Adipocyte (in vitro differentiated cells): ENCODE measurements around the gene C1QL2.

Experiments
- DNase-seq: peaks from one replicate; pipeline ENCODE4 v3.0.0-alpha.2; 2015; ENCODE audit warnings: low read depth
- H3K27me3 ChIP-seq: replicated peaks from 2 replicates; pipeline ENCODE4 v1.7.0; 2013; ENCODE audit warnings: mild to moderate bottlenecking, low read length, moderate library complexity; ENCODE audit not compliant: control insufficient read depth, insufficient read depth
- H3K36me3 ChIP-seq: 2 replicates; pipeline ENCODE4 v1.7.0; 2013; ENCODE audit warnings: low read length, mild to moderate bottlenecking, moderate library complexity; ENCODE audit not compliant: control insufficient read depth, insufficient read depth, severe bottlenecking
- H3K4me1 ChIP-seq: 2 replicates; pipeline ENCODE4 v1.7.0; 2013; ENCODE audit warnings: mild to moderate bottlenecking, low read length, moderate library complexity; ENCODE audit not compliant: control insufficient read depth, insufficient read depth
- H3K4me3 ChIP-seq: 2 replicates; pipeline ENCODE4 v1.7.0; 2013; ENCODE audit warnings: mild to moderate bottlenecking, low read length, moderate library complexity
- H3K9ac ChIP-seq: 2 replicates; pipeline ENCODE4 v1.7.0; 2013; ENCODE audit warnings: mild to moderate bottlenecking, low read length, moderate library complexity
- H3K9me3 ChIP-seq: 2 replicates; pipeline ENCODE4 v1.7.0; 2013; ENCODE audit warnings: mild to moderate bottlenecking, low read length, moderate library complexity; ENCODE audit not compliant: control insufficient read depth

The C1QL2 gene

DNA sequence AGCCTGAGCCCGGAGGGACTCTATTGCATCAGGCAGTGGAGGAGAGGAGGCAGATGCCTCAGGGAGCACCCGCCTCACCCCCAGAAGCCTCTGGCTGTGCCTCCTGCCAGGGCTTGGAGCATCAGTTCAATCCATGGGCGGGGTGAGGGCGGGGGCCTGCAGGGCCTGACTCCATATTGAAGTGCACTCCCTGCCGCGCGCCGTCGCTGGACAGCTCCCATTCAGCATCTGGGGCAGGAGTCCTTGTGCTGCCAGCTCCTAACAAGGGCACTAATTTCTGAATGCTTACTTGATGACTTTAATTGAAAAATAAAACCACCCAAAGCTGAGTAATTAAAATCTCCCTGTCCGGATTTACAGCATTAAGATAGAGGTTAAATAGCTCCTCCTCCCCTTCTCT lies 23.8 kb downstream of the C1QL2 start:
- Histone ChIP-seq H3K9me3 (peaks cover 6% of the 10 kb centered on the region), H3K27me3 (peaks cover 56% of the 10 kb centered on the region), H3K4me3 (no peak overlapping the region), H3K9ac (no peak overlapping the region), H3K36me3 (no peaks in the 10 kb centered on the region), H3K4me1 (no peaks in the 10 kb centered on the region)
- DNase-seq: no peak

DNA sequence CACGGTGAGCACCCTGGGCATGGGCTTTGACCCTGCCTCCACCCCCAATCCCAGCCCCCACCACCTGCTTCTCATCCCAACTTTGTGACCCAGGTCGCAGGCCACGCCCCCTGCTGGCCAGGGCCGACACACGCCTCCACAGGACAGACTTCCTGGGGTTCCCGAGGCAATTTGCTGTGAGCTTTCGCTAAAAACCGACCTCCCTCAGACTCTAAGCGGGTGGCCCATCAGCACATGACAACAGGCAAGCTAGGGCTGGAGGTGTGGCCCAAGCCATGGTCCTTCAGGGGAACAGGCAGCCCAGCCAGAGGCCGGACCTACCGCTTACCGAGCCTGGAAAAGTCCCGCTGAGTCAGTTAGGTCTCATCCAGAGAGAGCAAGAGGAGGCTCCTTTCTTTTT lies 31.9 kb downstream of the C1QL2 start:
- Histone ChIP-seq H3K27me3 (peaks cover 64% of the 10 kb centered on the region), H3K4me3 (no peak overlapping the region), H3K4me1 (no peaks in the 10 kb centered on the region), H3K36me3 (no peaks in the 10 kb centered on the region), H3K9me3 (no peaks in the 10 kb centered on the region), H3K9ac (no peak overlapping the region)
- no peak for DNase-seq

DNA sequence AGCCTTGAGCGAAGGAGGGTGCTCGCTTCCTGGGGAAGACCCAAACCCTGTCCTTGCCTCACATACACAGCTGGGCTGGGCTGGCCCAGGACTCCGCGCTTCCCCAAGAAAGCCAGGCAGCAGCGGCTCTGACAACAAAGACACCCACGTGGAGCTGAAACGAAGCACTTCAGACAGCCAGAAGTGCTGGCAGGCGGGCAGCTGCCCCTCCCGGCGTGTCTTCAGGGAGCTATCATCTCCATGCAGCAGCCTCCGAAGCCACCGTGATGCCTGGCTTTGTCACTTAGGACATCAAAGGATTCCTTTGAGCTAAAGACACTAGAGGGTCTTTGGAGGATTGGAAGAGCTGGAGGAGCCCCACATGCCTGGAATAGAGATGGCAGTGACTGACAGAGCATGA lies 35.2 kb downstream of the C1QL2 start:
- Histone ChIP-seq H3K9ac (no peak overlapping the region), H3K36me3 (no peaks in the 10 kb centered on the region), H3K9me3 (no peaks in the 10 kb centered on the region), H3K4me1 (no peaks in the 10 kb centered on the region), H3K4me3 (no peak overlapping the region), H3K27me3 (peaks cover 70% of the 10 kb centered on the region)
- no peak for DNase-seq

DNA sequence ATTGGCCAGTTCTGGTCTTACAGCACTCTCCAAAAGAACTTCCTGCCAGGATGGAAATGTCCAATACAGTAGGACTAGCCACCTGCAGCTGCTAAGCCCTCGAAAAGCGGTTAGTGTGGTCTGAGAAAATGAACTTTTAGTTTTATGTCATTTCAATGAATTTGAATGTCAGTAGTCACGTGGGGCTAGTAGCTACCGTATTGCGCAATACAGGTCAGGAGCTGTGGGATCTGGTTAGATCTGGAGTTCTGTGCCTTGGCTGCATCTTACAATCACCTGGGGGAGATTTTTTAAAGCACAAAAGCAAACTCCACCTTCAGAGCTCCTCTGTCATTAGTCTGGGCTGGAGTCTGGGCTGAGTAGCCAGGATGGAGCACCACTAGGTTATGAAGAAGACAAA lies 35.9 kb downstream of the C1QL2 start:
- H3K9me3 ChIP-seq: no peaks in the 10 kb centered on the region
- DNase-seq: no peak
- no peak overlapping the region for H3K9ac ChIP-seq
- no peaks in the 10 kb centered on the region for H3K4me1 ChIP-seq
- H3K27me3 ChIP-seq: peaks cover 64% of the 10 kb centered on the region
- no peak overlapping the region for H3K4me3 ChIP-seq
- no peaks in the 10 kb centered on the region for H3K36me3 ChIP-seq

DNA sequence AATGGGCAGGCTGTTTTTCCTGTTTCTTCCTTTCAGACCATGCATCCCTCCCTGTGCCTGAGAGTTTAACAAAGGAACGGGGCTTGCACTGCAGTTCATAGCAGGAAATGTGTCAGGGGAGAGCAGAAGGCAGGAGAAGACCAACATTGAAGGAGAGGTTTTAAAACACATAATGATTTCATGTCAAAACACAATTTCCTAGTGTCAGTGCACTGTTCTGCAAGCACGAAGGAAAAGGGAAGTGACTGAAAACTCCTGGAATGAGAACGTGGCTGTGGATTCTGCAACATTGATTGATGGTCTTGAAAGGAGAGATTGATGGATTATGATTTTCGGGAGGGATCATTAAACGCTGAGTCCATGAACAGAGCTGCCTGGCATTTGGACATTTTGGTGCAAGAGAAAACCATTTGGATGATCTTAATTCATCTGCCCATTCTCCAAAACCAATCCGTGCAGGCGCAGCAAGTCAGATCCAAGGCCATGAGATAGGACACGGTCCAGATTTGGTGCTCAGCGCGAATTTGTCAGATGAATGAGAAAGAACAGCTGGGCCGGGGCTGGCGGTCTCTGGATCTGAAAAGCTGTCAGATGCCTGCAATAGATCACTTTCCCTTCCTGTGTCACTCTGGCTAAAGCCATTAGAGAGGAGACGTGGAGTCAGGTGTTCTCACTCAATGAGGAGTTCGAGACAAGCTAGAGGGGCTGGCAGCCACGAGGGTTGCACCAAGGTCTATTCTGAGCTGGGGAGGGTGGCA lies 38.4 kb downstream of the C1QL2 start:
- no peak overlapping the region for H3K4me3 ChIP-seq

DNA sequence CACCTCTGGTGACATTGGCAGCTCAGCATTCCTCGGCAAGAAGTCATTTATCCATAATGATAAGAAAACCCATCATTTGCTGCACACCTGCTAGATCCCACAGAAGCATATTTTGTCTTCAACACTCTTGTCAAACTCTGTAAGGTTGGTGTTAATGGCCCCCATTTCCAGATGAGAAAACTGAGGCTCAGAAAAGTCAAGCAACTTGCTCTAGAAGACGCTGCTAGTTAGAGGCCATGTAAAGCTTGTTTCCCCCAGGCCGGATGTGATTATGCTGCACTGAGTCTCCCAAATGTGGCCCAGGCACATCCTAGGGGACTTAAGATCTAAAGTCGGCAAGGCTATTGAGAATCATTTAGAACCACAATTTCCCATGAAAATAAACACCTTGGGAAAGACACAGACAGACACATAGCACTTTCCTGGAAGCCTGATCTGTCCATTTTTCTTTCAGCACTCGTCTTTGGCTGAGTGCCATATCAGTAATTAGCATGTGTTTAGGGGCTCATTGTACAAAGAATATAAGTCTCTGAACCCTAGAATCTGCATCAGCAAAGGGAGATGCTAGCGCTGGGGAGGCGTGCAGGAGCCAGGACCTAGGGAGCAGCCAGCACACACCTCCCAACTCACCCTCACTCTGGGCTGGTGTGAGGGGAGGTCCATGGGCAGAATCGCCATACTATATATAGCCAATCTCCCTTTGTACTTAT lies 39.3 kb downstream of the C1QL2 start:
- no peak for DNase-seq
- no peaks in the 10 kb centered on the region for H3K36me3 ChIP-seq
- no peaks in the 10 kb centered on the region for H3K4me1 ChIP-seq
- no peak overlapping the region for H3K9ac ChIP-seq
- H3K4me3 ChIP-seq: no peak overlapping the region
- H3K27me3 ChIP-seq: peaks cover 65% of the 10 kb centered on the region
- H3K9me3 ChIP-seq: no peaks in the 10 kb centered on the region

More for the DNA sequence above, 38.4 kb downstream of the C1QL2 start:
- Histone ChIP-seq H3K36me3 (no peaks in the 10 kb centered on the region), H3K9ac (no peak overlapping the region), H3K27me3 (peaks cover 72% of the 10 kb centered on the region), H3K4me1 (no peaks in the 10 kb centered on the region), H3K9me3 (no peaks in the 10 kb centered on the region)
- no peak for DNase-seq

DNA sequence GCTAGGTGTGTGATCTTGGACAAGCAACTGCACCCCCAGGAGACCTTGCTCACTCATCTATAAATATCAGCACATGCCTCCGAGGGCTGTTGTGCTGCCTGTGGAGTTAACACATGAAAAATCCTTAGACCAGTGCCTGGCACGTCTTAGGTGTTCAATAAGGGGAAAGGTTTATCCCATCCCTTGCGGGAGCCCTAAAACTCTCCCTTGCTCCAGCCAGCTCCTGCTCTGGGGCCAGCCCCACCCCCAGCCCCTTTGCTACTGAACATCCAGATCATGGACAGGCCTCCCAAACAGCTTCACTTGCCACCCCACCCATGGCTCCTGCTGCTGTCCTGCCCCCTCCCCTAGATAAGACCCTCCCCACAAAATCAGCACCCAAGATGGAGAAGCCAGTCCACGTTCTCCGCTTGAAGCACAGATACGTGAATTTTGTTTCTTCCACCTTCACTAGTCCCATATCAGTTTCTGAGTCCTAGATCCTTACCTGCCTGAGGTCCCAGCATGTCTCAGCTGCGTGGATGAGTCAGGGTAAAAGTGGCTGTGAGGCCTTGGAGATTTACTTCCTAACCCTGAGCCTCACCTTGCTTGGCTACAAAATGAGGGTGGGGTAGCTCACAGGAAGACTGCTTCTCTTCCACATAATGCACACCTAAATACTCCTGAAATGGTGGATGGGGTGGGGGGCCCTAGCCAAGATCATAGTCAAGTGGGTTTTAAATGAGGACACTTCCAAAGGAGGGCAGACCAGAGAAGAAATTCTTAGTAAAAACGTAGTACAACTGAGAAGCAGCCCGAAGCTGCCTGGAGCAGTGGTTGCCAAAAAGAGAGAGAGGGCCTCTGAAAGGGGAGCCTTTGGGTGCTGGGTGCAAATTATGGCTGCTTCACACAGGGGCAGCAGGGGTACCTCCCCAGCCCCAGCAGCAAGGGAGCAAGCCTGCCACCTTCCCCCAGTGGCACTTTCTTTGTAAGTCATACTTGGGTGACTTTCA lies 40.4 kb downstream of the C1QL2 start:
- Histone ChIP-seq H3K4me3 (no peak overlapping the region), H3K4me1 (no peaks in the 10 kb centered on the region), H3K27me3 (peaks cover 63% of the 10 kb centered on the region), H3K36me3 (no peaks in the 10 kb centered on the region), H3K9ac (no peak overlapping the region), H3K9me3 (peaks cover 3% of the 10 kb centered on the region)
- DNase-seq: no peak

DNA sequence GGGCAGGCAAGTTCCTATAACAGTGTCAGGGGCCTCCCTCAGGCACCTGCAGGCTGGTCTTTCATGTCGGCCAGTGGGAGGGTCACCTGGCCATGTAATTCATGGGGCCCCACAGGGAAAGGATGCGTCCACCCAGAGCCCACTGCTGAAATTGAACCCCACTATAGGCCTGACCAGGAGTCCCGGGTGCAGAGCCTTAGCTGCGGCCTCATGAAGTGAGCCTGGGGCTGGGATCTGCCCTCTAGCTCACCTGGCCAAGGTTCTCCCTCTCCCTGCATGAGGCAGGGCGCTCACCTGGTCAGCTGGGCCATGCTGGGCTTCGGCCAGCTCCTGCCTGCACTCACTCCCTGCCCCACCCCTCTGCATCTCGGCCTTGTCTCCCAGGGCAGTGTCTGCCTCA lies 41.1 kb downstream of the C1QL2 start:
- no peak overlapping the region for H3K9ac ChIP-seq
- H3K36me3 ChIP-seq: no peaks in the 10 kb centered on the region
- peaks cover 64% of the 10 kb centered on the region for H3K27me3 ChIP-seq
- H3K4me3 ChIP-seq: no peak overlapping the region
- H3K4me1 ChIP-seq: no peaks in the 10 kb centered on the region
- DNase-seq: no peak
- H3K9me3 ChIP-seq: peaks cover 3% of the 10 kb centered on the region

DNA sequence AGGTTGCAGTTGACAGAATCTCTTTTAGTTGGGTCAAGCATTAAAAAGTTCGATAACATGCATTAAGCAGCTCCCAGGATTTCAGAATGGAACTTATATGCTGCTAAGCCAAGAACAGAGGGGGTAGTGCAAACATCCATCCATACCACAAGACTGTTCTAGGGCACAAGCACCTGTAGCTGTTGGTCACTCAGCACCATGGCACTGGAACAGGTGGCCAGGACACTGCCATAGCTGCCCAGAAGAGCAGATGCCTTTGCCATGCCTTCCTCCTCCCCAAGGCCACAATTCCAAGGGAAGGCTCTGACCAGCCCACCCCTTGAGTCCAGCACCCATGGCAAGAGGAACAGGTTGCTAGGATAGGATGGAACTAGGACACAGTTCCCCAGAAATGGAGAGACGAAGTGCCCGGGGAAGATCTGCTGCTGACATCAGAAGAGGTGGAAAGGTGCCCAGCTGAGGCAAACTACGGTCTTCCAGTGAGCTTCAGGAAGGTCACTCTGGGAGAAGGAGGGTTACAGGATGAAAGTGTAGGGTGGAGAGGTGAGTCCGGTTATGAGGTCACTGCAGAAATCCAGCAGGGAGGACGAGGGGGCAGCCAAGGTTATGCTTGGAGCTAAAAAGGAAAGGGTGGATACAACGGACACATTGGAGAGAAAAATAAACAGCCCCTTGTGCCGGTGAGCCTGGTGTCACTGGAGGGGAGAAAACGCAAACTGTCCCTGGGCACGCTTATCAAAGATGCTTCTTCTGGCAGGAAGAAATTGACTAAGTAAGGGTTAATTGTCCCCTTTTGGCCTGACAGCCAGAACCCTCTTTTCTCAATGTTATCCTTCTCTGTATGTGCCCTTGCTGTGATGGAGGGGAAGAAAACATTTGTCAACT lies 41.9 kb downstream of the C1QL2 start:
- H3K36me3 ChIP-seq: no peaks in the 10 kb centered on the region
- no peak overlapping the region for H3K9ac ChIP-seq
- no peak for DNase-seq
- peaks cover 11% of the 10 kb centered on the region for H3K9me3 ChIP-seq
- H3K4me3 ChIP-seq: no peak overlapping the region
- H3K27me3 ChIP-seq: peaks cover 69% of the 10 kb centered on the region
- no peaks in the 10 kb centered on the region for H3K4me1 ChIP-seq

DNA sequence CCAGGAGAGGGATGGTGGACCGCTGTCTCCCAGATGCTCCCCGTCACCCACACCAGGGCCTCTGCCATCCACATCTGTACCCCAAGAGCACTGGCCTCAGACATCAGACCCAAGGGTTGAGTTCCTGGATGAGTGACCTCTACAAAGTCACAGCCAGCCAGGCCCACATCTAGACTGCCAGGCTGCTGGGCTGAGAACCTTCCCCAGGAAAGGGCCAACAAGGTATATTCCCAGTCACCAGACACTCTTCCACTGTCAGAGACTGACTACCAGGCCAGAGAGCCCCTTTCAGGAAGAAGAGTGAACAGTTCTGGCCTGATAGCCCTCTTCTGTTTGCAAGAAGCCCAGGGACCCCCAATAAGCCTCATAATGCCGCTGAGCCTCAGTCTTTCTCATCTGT lies 44.3 kb downstream of the C1QL2 start:
- no peak overlapping the region for H3K9ac ChIP-seq
- peaks cover 23% of the 10 kb centered on the region for H3K9me3 ChIP-seq
- no peak for DNase-seq
- no peaks in the 10 kb centered on the region for H3K4me1 ChIP-seq
- H3K27me3 ChIP-seq: peaks cover 50% of the 10 kb centered on the region
- no peak overlapping the region for H3K4me3 ChIP-seq
- H3K36me3 ChIP-seq: no peaks in the 10 kb centered on the region
